Liver (tissue), 9 donors: Measurements from ENCODE around the gene STYXL2. TPM values are rescaled to one million over a fixed set of nuclear protein-coding genes. Genes with fewer than 3 reads are reported as not detected.

Experiments used
- DNase-seq: peaks from one replicate; pipeline ENCODE4 v3.0.0-alpha.2; 2017; ENCODE audit warnings: low spot score
- H3K27ac ChIP-seq, 2 donors: one replicate each; pipeline ENCODE4 v1.7.0; 2013; ENCODE audit warnings: inconsistent platforms in 2 of 2, low read length in 2 of 2, control low read depth in 1 of 2, low read depth in 1 of 2, mild to moderate bottlenecking in 1 of 2
- H3K27me3 ChIP-seq, 4 donors: one replicate each; pipeline versions ENCODE4 v1.6.1 to v1.7.0; 2013; ENCODE audit warnings: low read length in 3 of 4, inconsistent platforms in 1 of 4, mild to moderate bottlenecking in 1 of 4, moderate library complexity in 1 of 4; ENCODE audit not compliant: control insufficient read depth in 4 of 4, insufficient read depth in 4 of 4
- H3K36me3 ChIP-seq, 4 donors: one replicate each; pipeline versions ENCODE4 v1.6.1 to v1.7.0; 2013; ENCODE audit warnings: low read length in 3 of 4, mild to moderate bottlenecking in 3 of 4, low read depth in 1 of 4, moderate library complexity in 1 of 4; ENCODE audit not compliant: control insufficient read depth in 4 of 4, insufficient read depth in 3 of 4
- H3K4me1 ChIP-seq, 4 donors: one replicate each; pipeline versions ENCODE4 v1.6.1 to v1.7.0; 2013; ENCODE audit warnings: low read length in 3 of 4, mild to moderate bottlenecking in 3 of 4, moderate library complexity in 1 of 4; ENCODE audit not compliant: control insufficient read depth in 4 of 4, insufficient read depth in 4 of 4
- H3K4me3 ChIP-seq, 3 donors: one replicate each; pipeline versions ENCODE4 v1.6.1 to v1.7.0; 2013; ENCODE audit warnings: low read length in 3 of 3, control low read depth in 1 of 3, low read depth in 1 of 3, mild to moderate bottlenecking in 1 of 3
- H3K9ac ChIP-seq, 2 donors: one replicate each; pipeline ENCODE4 v1.7.0; 2013; ENCODE audit warnings: low read length in 2 of 2, mild to moderate bottlenecking in 2 of 2, moderate library complexity in 2 of 2, control low read depth in 1 of 2, low read depth in 1 of 2
- H3K9me3 ChIP-seq, 4 donors: one replicate each; pipeline versions ENCODE4 v1.6.1 to v1.7.0; 2013; ENCODE audit warnings: low read length in 3 of 4; ENCODE audit not compliant: control insufficient read depth in 4 of 4
- EGR1 ChIP-seq, 2 donors: IDR thresholded peaks; 2 replicates each; pipeline ENCODE4 v1.6.1; 2016 to 2018; ENCODE audit warnings: antibody characterized with exemption in 2 of 2, low read depth in 2 of 2
- FOXA1 ChIP-seq: IDR thresholded peaks from 2 replicates; pipeline ENCODE4 v1.6.1; 2016; ENCODE audit warnings: antibody characterized with exemption
- FOXA2 ChIP-seq: IDR thresholded peaks from 2 replicates; pipeline ENCODE4 v1.6.1; 2016; ENCODE audit warnings: antibody characterized with exemption
- GABPA ChIP-seq, 2 donors: IDR thresholded peaks in 1 of 2; conservative IDR thresholded peaks in 1 of 2; 2 replicates each; pipeline ENCODE4 v1.6.1; 2016; ENCODE audit warnings: antibody characterized with exemption in 2 of 2, mild to moderate bottlenecking in 1 of 2, moderate library complexity in 1 of 2
- HNF4A ChIP-seq, 2 donors: conservative IDR thresholded peaks; 2 replicates each; pipeline ENCODE4 v1.6.1; 2016; ENCODE audit warnings: antibody characterized with exemption in 2 of 2, mild to moderate bottlenecking in 2 of 2
- HNF4G ChIP-seq: IDR thresholded peaks from 2 replicates; pipeline ENCODE4 v1.6.1; 2016; ENCODE audit warnings: antibody characterized with exemption
- JUND ChIP-seq, 2 donors: IDR thresholded peaks; 2 replicates each; pipeline ENCODE4 v1.6.1; 2016; ENCODE audit warnings: antibody characterized with exemption in 2 of 2
- NR2F2 ChIP-seq: IDR thresholded peaks from 2 replicates; pipeline ENCODE4 v1.6.1; 2016; ENCODE audit warnings: antibody characterized with exemption
- RAD21 ChIP-seq, 2 donors: IDR thresholded peaks; 2 replicates each; pipeline ENCODE4 v1.6.1; 2016; ENCODE audit warnings: antibody characterized with exemption in 2 of 2, mild to moderate bottlenecking in 2 of 2
- RXRA ChIP-seq, 2 donors: IDR thresholded peaks; 2 replicates each; pipeline ENCODE4 v1.6.1; 2017 to 2018; ENCODE audit warnings: antibody characterized with exemption in 2 of 2, mild to moderate bottlenecking in 1 of 2
- SP1 ChIP-seq: IDR thresholded peaks from 2 replicates; pipeline ENCODE4 v1.6.1; 2018; ENCODE audit warnings: antibody characterized with exemption, mild to moderate bottlenecking
- TAF1 ChIP-seq: conservative IDR thresholded peaks from 2 replicates; pipeline ENCODE4 v1.6.1; 2016; ENCODE audit warnings: antibody characterized with exemption, mild to moderate bottlenecking
- YY1 ChIP-seq: IDR thresholded peaks from 2 replicates; pipeline ENCODE4 v1.6.1; 2016; ENCODE audit warnings: antibody characterized with exemption, mild to moderate bottlenecking
- WGBS: extraction: QIAGEN DNeasy Blood & Tissue Kit; methylation state at CpG from one replicate; pipeline ENCODE4 v1.1.7; 2013; 5-methylcytosine and 5-hydroxymethylcytosine counted together
- polyA plus RNA-seq, 2 donors: library from polyadenylated mRNA; stranded (reverse) in 1 of 2; unstranded in 1 of 2; fragments of 200-250 nt in 1 of 2; fragments of >200 nt in 1 of 2; fragmentation: Nextera tagmentation in 1 of 2; extraction: Ambion mirVana in 1 of 2; gene quantifications; one replicate each; pipeline versions ENCODE4 v1.2.1 to v1.2.3, GENCODE V29; 2013 to 2015
- total RNA-seq, 2 donors: library from RNA; depleted of rRNA; stranded (reverse); fragments of >200 nt; gene quantifications; one replicate each; pipeline ENCODE4 v1.2.3, GENCODE V29; 2014
- TF ChIP-seq, protein P1 (sequence below): IDR thresholded peaks from 2 replicates; pipeline ENCODE4 v1.6.1; 2016; ENCODE audit warnings: antibody characterized with exemption
- TF ChIP-seq, protein P2 (sequence below): IDR thresholded peaks from 2 replicates; pipeline ENCODE4 v1.6.1; 2016; ENCODE audit warnings: antibody characterized with exemption
- TF ChIP-seq, protein P3 (sequence below): IDR thresholded peaks from 2 replicates; pipeline ENCODE4 v1.6.1; 2016; ENCODE audit warnings: antibody characterized with exemption
- TF ChIP-seq, protein P4 (sequence below): fragments of 150-350 bp; IDR thresholded peaks from 2 replicates; pipeline ENCODE4 v1.5.1; 2017; ENCODE audit warnings: improper control_type of control experiment, low read depth, low read length; ENCODE audit not compliant: missing input control
- TF ChIP-seq, protein P5 (sequence below): IDR thresholded peaks from 2 replicates; pipeline ENCODE4 v1.6.1; 2016; ENCODE audit warnings: antibody characterized with exemption, mild to moderate bottlenecking
- donor health status: healthy.
- donor health status: healthy.
- donor health status: healthy.
- donor health status: healthy.
- donor health status: healthy.

The STYXL2 gene
- total and polyA plus RNA-seq, 4 donors, result 0.28 TPM; not detected in 3

DNA sequence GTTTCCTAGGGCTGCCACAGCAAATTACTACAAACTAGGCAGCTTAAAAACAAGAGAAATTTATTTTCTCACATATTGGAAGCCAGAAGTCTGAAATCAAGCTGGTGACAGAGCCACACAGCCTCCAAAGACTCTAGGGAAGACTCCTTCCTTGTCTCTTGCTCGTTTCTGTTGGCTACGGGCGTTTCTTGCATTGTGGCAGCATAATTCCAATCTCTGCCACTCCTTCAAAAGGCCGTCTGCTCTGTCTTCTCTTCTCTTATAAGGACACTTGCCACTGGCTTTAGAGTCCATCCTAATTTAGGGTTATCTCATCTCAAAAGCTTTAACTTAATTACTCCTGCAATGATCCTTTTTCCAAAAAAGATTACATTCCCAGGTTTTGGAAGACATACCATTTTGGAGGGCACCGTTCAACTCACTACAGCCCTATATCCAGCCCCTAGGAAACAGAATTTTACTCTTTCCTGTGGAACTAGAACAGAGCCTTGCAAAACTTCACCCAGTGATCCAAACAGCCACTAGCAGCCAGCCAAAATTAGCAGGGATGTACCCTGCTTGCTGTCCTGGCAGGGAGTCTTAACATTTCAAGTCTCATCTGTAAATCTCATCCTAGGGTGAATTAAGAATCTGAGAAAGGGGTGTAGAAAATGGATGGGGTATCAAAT lies 9.2 kb downstream of the STYXL2 start (continued):
- TF ChIP-seq, protein P1, sequence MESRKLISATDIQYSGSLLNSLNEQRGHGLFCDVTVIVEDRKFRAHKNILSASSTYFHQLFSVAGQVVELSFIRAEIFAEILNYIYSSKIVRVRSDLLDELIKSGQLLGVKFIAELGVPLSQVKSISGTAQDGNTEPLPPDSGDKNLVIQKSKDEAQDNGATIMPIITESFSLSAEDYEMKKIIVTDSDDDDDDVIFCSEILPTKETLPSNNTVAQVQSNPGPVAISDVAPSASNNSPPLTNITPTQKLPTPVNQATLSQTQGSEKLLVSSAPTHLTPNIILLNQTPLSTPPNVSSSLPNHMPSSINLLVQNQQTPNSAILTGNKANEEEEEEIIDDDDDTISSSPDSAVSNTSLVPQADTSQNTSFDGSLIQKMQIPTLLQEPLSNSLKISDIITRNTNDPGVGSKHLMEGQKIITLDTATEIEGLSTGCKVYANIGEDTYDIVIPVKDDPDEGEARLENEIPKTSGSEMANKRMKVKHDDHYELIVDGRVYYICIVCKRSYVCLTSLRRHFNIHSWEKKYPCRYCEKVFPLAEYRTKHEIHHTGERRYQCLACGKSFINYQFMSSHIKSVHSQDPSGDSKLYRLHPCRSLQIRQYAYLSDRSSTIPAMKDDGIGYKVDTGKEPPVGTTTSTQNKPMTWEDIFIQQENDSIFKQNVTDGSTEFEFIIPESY, result no peak
- TF ChIP-seq, protein P2, sequence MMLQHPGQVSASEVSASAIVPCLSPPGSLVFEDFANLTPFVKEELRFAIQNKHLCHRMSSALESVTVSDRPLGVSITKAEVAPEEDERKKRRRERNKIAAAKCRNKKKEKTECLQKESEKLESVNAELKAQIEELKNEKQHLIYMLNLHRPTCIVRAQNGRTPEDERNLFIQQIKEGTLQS, result no peak
- TF ChIP-seq YY1 (no peak), JUND (IDR thresholded peaks at IDR 0.05) (no peak), TAF1 (no peak)
- TF ChIP-seq, protein P3, sequence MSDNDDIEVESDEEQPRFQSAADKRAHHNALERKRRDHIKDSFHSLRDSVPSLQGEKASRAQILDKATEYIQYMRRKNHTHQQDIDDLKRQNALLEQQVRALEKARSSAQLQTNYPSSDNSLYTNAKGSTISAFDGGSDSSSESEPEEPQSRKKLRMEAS, result no peak

DNA sequence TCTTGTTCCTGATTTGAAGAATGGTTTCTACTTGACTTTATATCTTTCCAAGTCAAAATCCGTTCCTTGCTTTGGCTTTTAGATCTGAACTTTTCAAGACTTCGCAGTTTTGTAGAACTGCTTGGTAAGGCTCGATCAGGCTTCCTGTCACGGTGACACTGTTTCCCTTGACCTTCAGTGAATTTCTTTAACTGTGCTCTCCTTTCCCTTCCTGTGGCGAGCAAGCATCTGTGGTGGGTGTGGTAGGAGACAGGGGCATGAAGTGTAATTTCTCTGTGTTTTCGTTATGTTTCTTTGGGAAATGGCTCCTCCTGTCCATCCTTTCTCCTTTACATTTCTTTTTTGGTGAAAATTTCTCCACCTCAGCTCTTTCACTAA lies 10.4 kb downstream of the STYXL2 start:
- H3K9me3 ChIP-seq, result no peaks in the 10 kb centered on the region
- H3K27ac ChIP-seq, result no peak overlapping the region
- 61% methylated on average over 6 of the region's 6 CpGs for WGBS
- H3K27me3 ChIP-seq, result no peaks in the 10 kb centered on the region
- no peaks in the 10 kb centered on the region for H3K36me3 ChIP-seq
- TF ChIP-seq, protein P4, sequence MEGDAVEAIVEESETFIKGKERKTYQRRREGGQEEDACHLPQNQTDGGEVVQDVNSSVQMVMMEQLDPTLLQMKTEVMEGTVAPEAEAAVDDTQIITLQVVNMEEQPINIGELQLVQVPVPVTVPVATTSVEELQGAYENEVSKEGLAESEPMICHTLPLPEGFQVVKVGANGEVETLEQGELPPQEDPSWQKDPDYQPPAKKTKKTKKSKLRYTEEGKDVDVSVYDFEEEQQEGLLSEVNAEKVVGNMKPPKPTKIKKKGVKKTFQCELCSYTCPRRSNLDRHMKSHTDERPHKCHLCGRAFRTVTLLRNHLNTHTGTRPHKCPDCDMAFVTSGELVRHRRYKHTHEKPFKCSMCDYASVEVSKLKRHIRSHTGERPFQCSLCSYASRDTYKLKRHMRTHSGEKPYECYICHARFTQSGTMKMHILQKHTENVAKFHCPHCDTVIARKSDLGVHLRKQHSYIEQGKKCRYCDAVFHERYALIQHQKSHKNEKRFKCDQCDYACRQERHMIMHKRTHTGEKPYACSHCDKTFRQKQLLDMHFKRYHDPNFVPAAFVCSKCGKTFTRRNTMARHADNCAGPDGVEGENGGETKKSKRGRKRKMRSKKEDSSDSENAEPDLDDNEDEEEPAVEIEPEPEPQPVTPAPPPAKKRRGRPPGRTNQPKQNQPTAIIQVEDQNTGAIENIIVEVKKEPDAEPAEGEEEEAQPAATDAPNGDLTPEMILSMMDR, result no peak
- TF ChIP-seq TAF1, result no peak
- TF ChIP-seq JUND (IDR thresholded peaks at IDR 0.05), result no peak
- TF ChIP-seq GABPA (IDR thresholded peaks at IDR 0.05 in 1 of 2, conservative IDR thresholded peaks at IDR 0.05 in 1 of 2), result no peak
- no peak for TF ChIP-seq NR2F2
- TF ChIP-seq HNF4G, result no peak
- no peak for TF ChIP-seq EGR1 (IDR thresholded peaks at IDR 0.05; ENCODE audit: low read depth in 2 of 2)
- TF ChIP-seq RXRA (IDR thresholded peaks at IDR 0.05), result no peak
- TF ChIP-seq, protein P5, sequence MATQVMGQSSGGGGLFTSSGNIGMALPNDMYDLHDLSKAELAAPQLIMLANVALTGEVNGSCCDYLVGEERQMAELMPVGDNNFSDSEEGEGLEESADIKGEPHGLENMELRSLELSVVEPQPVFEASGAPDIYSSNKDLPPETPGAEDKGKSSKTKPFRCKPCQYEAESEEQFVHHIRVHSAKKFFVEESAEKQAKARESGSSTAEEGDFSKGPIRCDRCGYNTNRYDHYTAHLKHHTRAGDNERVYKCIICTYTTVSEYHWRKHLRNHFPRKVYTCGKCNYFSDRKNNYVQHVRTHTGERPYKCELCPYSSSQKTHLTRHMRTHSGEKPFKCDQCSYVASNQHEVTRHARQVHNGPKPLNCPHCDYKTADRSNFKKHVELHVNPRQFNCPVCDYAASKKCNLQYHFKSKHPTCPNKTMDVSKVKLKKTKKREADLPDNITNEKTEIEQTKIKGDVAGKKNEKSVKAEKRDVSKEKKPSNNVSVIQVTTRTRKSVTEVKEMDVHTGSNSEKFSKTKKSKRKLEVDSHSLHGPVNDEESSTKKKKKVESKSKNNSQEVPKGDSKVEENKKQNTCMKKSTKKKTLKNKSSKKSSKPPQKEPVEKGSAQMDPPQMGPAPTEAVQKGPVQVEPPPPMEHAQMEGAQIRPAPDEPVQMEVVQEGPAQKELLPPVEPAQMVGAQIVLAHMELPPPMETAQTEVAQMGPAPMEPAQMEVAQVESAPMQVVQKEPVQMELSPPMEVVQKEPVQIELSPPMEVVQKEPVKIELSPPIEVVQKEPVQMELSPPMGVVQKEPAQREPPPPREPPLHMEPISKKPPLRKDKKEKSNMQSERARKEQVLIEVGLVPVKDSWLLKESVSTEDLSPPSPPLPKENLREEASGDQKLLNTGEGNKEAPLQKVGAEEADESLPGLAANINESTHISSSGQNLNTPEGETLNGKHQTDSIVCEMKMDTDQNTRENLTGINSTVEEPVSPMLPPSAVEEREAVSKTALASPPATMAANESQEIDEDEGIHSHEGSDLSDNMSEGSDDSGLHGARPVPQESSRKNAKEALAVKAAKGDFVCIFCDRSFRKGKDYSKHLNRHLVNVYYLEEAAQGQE, result no peak
- no peak for TF ChIP-seq YY1
- no peak for TF ChIP-seq RAD21 (IDR thresholded peaks at IDR 0.05)
- no peak for TF ChIP-seq SP1
- TF ChIP-seq, protein P1, result no peak
- TF ChIP-seq FOXA1, result no peak
- no peak for TF ChIP-seq HNF4A (conservative IDR thresholded peaks at IDR 0.05)
- no peak for TF ChIP-seq FOXA2
- no peak overlapping the region for H3K4me3 ChIP-seq
- no peaks in the 10 kb centered on the region for H3K4me1 ChIP-seq
- H3K9ac ChIP-seq, result no peak overlapping the region
- DNase-seq, result no peak
